ENCODE measurements around the gene FNDC3B.

GRCh38 chr3:172135820-172136219 is 96.4 kb downstream of the FNDC3B start:
- TF ChIP-seq CTCF (IDR thresholded peaks at IDR 0.05) (no peak), POLR2A (IDR thresholded peaks at IDR 0.05) (no peak)
